Calu3 (cell line): ENCODE data around the gene PSMA4. TPM values are rescaled to one million over a fixed set of nuclear protein-coding genes. Genes with fewer than 3 reads are reported as not detected.

Experiments
- BruUV-seq: library from RNA; stranded (reverse); fragments of 400-500 nt; replicated peaks from 2 replicates; lab custom pipeline; 2021; lab: Mats Ljungman, UMichigan
- CTCF ChIA-PET: fragments of 300-600 bp; sonication (Branson Sonifier 250); formaldehyde crosslinking; loops from one replicate; lab custom pipeline; 2022; ENCODE audit warnings: antibody characterized with exemption; lab: Charles Lee
- DNase-seq: peaks from one replicate; pipeline ENCODE4 v3.0.0; 2022
- H3K27ac Mint-ChIP-seq: one replicate; pipeline ENCODE4 v1.8.0; 2022; ENCODE audit warnings: mixed read lengths; ENCODE audit not compliant: unreplicated experiment
- H3K27me3 Mint-ChIP-seq: one replicate; pipeline ENCODE4 v1.8.0; 2022; ENCODE audit warnings: mixed read lengths; ENCODE audit not compliant: unreplicated experiment
- H3K36me3 Mint-ChIP-seq: one replicate; pipeline ENCODE4 v1.8.0; 2022; ENCODE audit warnings: mild to moderate bottlenecking, moderate library complexity, mixed read lengths; ENCODE audit not compliant: insufficient read depth, unreplicated experiment
- H3K4me1 Mint-ChIP-seq: one replicate; pipeline ENCODE4 v1.8.0; 2022; ENCODE audit warnings: mild to moderate bottlenecking, low read depth, mixed read lengths; ENCODE audit not compliant: unreplicated experiment
- H3K4me3 Mint-ChIP-seq: one replicate; pipeline ENCODE4 v1.8.0; 2022; ENCODE audit warnings: mild to moderate bottlenecking, low read depth, moderate library complexity, mixed read lengths; ENCODE audit not compliant: unreplicated experiment
- H3K9me3 Mint-ChIP-seq: one replicate; pipeline ENCODE4 v1.8.0; 2022; ENCODE audit warnings: low read depth, mixed read lengths; ENCODE audit not compliant: unreplicated experiment
- CTCF ChIP-seq: fragments of 200-600 bp; IDR thresholded peaks from one replicate; pipeline ENCODE4 v1.8.0; 2022; ENCODE audit warnings: antibody characterized with exemption; ENCODE audit not compliant: unreplicated experiment
- intact Hi-C: fragments of 100-400 bp; cut with micrococcal nuclease; formaldehyde crosslinking; loops from one replicate; pipeline ENCODE4 v1.10.0; 2022; ENCODE audit not compliant: unreplicated experiment
- total RNA-seq: library from RNA; stranded (reverse); gene quantifications from 2 replicates; pipeline ENCODE4 v1.2.3, GENCODE V29; 2022

The PSMA4 gene
- total RNA-seq, 1 experiment from 2014 or later = 376 TPM

- no peak for DNase-seq
- Mint-ChIP-seq H3K27ac (peak overlapping the region; percentile 92), H3K4me1 (peaks cover 7% of the 10 kb centered on the region), H3K9me3 (no peaks in the 10 kb centered on the region), H3K36me3 (peaks cover 30% of the 10 kb centered on the region), H3K4me3 (peak overlapping the region; percentile 87), H3K27me3 (no peaks in the 10 kb centered on the region)
- intact Hi-C loops = no loop called here
- no peak for TF ChIP-seq CTCF
- CTCF ChIA-PET = interaction anchor here (0.6 to 2.6 kb wide), 9 partner anchors 11 to 360 kb away, joined by 3 to 16 read pairs (median 3); partner anchors contain the start of genes HYKK, IREB2 and PSMA4
- no TSS peak for BruUV-seq
These were observed 24.5 kb downstream of the PSMA4 start for GRCh38 chr15:78564743-78565096.

- Mint-ChIP-seq H3K36me3 (peaks cover 30% of the 10 kb centered on the region), H3K9me3 (no peaks in the 10 kb centered on the region), H3K27me3 (no peaks in the 10 kb centered on the region), H3K27ac (peak within 1 kb of the TSS; percentile 92), H3K4me3 (peak within 1 kb of the TSS; percentile 87), H3K4me1 (peaks cover 7% of the 10 kb centered on the region)
- CTCF ChIA-PET = interaction anchor here (0.6 to 2.6 kb wide), 17 partner anchors 9 to 414 kb away, joined by 3 to 16 read pairs (median 3); partner anchors contain the start of genes HYKK, IREB2 and PSMA4
- intact Hi-C loops = no loop called here
- no peak for TF ChIP-seq CTCF
- BruUV-seq = no TSS peak
- peak; percentile 98 for DNase-seq
These were observed 25.1 kb downstream of the PSMA4 start, which contains the start of gene CHRNA5 for GRCh38 chr15:78565097-78565950. Gene CHRNA5, plus strand, starts transcription at chr15:78565520. Its CDS starts 200 bp downstream, at chr15:78565720.

GRCh38 chr15:78565951-78566774 lies 25.9 kb downstream of the PSMA4 start:
- peak; percentile 36 for TF ChIP-seq CTCF
- TSS peak; percentile 68 for BruUV-seq

GRCh38 chr15:78567531-78567930 lies 27.3 kb downstream of the PSMA4 start:
- peak overlapping the region; percentile 86 for H3K27ac Mint-ChIP-seq
- CTCF ChIA-PET = interaction anchor here (0.6 to 1.3 kb wide), 2 partner anchors 9 to 167 kb away, joined by 3 read pairs; no protein-coding TSS in a partner anchor
- intact Hi-C loops = no loop called here
- no peaks in the 10 kb centered on the region for H3K27me3 Mint-ChIP-seq
- no TSS peak for BruUV-seq
- no peak for TF ChIP-seq CTCF
- no peaks in the 10 kb centered on the region for H3K9me3 Mint-ChIP-seq
- H3K36me3 Mint-ChIP-seq = peaks cover 30% of the 10 kb centered on the region
- peaks cover 7% of the 10 kb centered on the region for H3K4me1 Mint-ChIP-seq
- DNase-seq = no peak
- peak overlapping the region; percentile 87 for H3K4me3 Mint-ChIP-seq

More at GRCh38 chr15:78565951-78566774, 25.9 kb downstream of the PSMA4 start:
- CTCF ChIA-PET = interaction anchor here (0.7 to 2.6 kb wide), 10 partner anchors 9 to 185 kb away, joined by 3 to 16 read pairs (median 3); partner anchors contain the start of genes HYKK, IREB2 and PSMA4
- peaks cover 30% of the 10 kb centered on the region for H3K36me3 Mint-ChIP-seq
- peaks cover 7% of the 10 kb centered on the region for H3K4me1 Mint-ChIP-seq
- no peaks in the 10 kb centered on the region for H3K9me3 Mint-ChIP-seq
- peak overlapping the region; percentile 87 for H3K4me3 Mint-ChIP-seq
- no peaks in the 10 kb centered on the region for H3K27me3 Mint-ChIP-seq
- H3K27ac Mint-ChIP-seq = peak overlapping the region; percentile 92
- intact Hi-C loops = no loop called here
- DNase-seq = peak; percentile 33
